ENCODE results near the gene EEIG1. TPM values are rescaled to one million over a fixed set of nuclear protein-coding genes. Genes with fewer than 3 reads are reported as not detected.

The EEIG1 gene
- total RNA-seq, 1 donor from 2014 or later: 41.4 TPM

DNA sequence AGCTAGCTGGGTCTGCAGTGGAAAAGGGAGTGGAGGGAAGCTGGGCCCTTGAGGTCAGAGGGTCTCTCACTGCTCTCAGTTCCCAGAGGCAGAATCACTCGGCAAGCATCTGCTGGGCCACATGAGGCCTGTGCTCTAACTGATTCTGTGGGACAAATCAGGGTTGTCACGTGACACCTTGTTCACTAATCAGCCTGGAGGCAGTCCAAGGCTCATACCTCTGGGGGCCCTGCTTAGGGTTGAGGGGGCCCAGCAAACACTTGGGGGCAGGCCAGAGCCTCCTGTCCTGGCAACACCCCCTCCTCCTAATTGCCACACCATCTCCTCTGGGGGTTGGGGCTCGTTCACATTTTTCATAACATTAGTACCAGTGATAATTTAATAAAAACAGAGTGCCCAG is 34.1 kb downstream of the EEIG1 start:
- Mint-ChIP-seq H3K27ac (ENCODE audit: unreplicated experiment) (no peak overlapping the region), H3K27me3 (ENCODE audit: unreplicated experiment) (no peaks in the 10 kb centered on the region), H3K4me3 (ENCODE audit: unreplicated experiment) (no peak overlapping the region), H3K4me1 (ENCODE audit: unreplicated experiment) (peaks cover 34% of the 10 kb centered on the region), H3K9me3 (ENCODE audit: unreplicated experiment) (no peaks in the 10 kb centered on the region), H3K36me3 (ENCODE audit: unreplicated experiment) (peaks cover 17% of the 10 kb centered on the region)
- TF ChIP-seq, protein P1, sequence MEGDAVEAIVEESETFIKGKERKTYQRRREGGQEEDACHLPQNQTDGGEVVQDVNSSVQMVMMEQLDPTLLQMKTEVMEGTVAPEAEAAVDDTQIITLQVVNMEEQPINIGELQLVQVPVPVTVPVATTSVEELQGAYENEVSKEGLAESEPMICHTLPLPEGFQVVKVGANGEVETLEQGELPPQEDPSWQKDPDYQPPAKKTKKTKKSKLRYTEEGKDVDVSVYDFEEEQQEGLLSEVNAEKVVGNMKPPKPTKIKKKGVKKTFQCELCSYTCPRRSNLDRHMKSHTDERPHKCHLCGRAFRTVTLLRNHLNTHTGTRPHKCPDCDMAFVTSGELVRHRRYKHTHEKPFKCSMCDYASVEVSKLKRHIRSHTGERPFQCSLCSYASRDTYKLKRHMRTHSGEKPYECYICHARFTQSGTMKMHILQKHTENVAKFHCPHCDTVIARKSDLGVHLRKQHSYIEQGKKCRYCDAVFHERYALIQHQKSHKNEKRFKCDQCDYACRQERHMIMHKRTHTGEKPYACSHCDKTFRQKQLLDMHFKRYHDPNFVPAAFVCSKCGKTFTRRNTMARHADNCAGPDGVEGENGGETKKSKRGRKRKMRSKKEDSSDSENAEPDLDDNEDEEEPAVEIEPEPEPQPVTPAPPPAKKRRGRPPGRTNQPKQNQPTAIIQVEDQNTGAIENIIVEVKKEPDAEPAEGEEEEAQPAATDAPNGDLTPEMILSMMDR (IDR thresholded peaks at IDR 0.05): no peak
- no peak for DNase-seq (ENCODE audit: extremely low spot score, unreplicated experiment)

DNA sequence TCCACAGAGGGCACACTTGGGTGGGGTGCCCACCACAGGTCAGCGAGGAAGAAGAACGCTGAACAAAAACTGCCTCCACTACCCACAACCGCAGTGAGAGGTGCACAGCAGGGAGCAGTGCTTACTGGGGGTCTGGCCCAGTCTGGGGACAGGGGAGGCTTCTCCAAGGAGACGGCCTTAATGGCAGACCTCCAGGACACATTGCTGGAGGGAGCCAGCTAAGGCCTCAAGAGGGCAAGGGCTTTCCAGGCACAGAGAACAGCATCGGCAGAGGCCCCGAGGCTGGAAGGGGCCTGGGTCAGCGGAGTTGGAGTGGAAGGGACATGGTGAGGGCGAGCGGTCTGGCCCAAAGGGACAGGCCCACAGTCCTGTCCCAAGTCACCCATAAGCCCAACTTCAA is 34.8 kb downstream of the EEIG1 start:
- TF ChIP-seq, protein P1 (IDR thresholded peaks at IDR 0.05): no peak
- Mint-ChIP-seq H3K4me1 (ENCODE audit: unreplicated experiment) (peaks cover 31% of the 10 kb centered on the region), H3K27me3 (ENCODE audit: unreplicated experiment) (no peaks in the 10 kb centered on the region), H3K27ac (ENCODE audit: unreplicated experiment) (no peak overlapping the region), H3K36me3 (ENCODE audit: unreplicated experiment) (peaks cover 20% of the 10 kb centered on the region), H3K9me3 (ENCODE audit: unreplicated experiment) (no peaks in the 10 kb centered on the region), H3K4me3 (ENCODE audit: unreplicated experiment) (no peak overlapping the region)
- no peak for DNase-seq (ENCODE audit: extremely low spot score, unreplicated experiment)

DNA sequence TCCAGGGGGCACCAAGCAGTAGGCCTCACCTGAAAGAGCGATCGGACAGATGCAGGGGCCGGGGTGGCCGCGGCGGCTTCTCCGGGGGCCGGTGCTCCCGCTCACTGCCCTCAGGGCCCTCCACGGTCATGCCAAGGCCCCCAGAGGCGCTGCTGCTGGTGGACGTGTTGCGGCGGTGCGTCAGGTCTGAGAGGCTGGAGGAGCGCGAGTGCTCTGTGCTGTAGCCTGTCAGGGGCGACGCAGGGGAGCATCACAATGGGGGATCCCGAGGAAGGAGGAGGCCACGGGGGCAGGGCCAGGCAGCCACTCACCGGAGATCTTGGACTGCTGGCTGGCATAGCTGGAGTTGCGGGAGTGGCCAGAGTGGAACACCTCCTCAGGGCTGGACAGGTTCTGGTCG is 35.5 kb downstream of the EEIG1 start:
- H3K27me3 Mint-ChIP-seq (ENCODE audit: unreplicated experiment): no peaks in the 10 kb centered on the region
- DNase-seq (ENCODE audit: extremely low spot score, unreplicated experiment): no peak
- H3K4me1 Mint-ChIP-seq (ENCODE audit: unreplicated experiment): peaks cover 25% of the 10 kb centered on the region
- no peak overlapping the region for H3K27ac Mint-ChIP-seq (ENCODE audit: unreplicated experiment)
- no peak overlapping the region for H3K4me3 Mint-ChIP-seq (ENCODE audit: unreplicated experiment)
- TF ChIP-seq, protein P1 (IDR thresholded peaks at IDR 0.05): no peak
- H3K9me3 Mint-ChIP-seq (ENCODE audit: unreplicated experiment): no peaks in the 10 kb centered on the region
- H3K36me3 Mint-ChIP-seq (ENCODE audit: unreplicated experiment): peaks cover 23% of the 10 kb centered on the region

DNA sequence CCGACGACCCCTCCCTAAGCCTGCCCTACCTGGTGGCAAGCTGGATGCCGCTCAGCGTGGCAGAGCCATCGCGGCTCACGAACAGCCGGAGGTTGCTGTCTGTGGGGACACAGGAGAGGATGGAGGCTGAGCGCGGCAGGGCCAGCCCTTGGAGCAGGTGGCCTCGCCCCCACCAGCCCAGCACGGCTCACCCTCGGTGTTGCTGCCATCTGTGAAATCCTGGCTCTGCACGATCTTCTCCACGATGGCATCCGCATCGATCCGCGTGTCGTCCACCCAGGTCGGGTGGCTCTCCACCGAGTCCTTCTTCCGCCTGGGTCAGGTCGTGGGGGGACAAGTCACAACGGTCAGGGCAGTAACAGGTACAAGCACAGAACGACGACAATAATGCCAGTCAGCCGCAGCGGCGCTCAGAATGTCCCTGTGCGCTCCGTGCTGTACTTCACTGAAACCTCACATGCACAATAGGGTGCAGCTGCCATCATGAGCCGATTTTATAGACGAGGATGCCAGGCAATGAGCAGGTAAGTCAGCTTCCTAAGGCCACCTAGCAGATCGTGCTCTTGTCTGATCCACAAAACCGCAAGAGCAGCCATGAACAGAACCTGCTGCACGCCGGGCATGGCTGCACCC is 36.1 kb downstream of the EEIG1 start:
- no peak overlapping the region for H3K27ac Mint-ChIP-seq (ENCODE audit: unreplicated experiment)
- H3K4me3 Mint-ChIP-seq (ENCODE audit: unreplicated experiment): no peak overlapping the region
- no peaks in the 10 kb centered on the region for H3K9me3 Mint-ChIP-seq (ENCODE audit: unreplicated experiment)
- H3K4me1 Mint-ChIP-seq (ENCODE audit: unreplicated experiment): peaks cover 24% of the 10 kb centered on the region
- no peaks in the 10 kb centered on the region for H3K27me3 Mint-ChIP-seq (ENCODE audit: unreplicated experiment)
- no peak for DNase-seq (ENCODE audit: extremely low spot score, unreplicated experiment)
- TF ChIP-seq, protein P1 (IDR thresholded peaks at IDR 0.05): no peak
- H3K36me3 Mint-ChIP-seq (ENCODE audit: unreplicated experiment): peaks cover 21% of the 10 kb centered on the region

DNA sequence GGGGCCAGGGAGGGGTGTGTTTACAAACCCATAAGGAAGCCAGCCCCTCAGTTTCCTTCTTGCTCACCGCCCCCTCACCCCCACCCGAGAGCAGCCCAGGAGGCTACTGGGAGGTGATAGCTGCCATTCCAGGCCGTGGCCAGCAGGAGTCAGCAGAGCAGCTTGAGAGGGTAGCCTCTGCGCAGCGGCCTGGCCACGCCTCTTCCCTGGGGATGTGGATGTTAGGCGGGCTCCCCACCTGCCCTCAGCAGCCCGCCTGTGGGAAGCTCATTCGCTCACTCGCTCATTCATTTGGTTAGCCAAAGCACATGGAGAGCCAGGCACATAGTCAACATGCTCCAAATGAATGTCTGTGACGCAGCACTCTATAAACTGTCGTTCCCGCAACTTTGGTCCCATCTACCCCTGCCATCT is 37.1 kb downstream of the EEIG1 start:
- TF ChIP-seq, protein P1 (IDR thresholded peaks at IDR 0.05): peak; percentile 94
- peak; percentile 91 for DNase-seq (ENCODE audit: extremely low spot score, unreplicated experiment)
- Mint-ChIP-seq H3K36me3 (ENCODE audit: unreplicated experiment) (peaks cover 21% of the 10 kb centered on the region), H3K27me3 (ENCODE audit: unreplicated experiment) (no peaks in the 10 kb centered on the region), H3K4me1 (ENCODE audit: unreplicated experiment) (peaks cover 24% of the 10 kb centered on the region), H3K27ac (ENCODE audit: unreplicated experiment) (no peak overlapping the region), H3K4me3 (ENCODE audit: unreplicated experiment) (no peak overlapping the region), H3K9me3 (ENCODE audit: unreplicated experiment) (no peaks in the 10 kb centered on the region)
